Adipose tissue (tissue), 3 donors: Measurements from ENCODE around the gene DTX3L. TPM values are rescaled to one million over a fixed set of nuclear protein-coding genes. Genes with fewer than 3 reads are reported as not detected.

Experiments used
- polyA plus RNA-seq, 3 donors: library from polyadenylated mRNA; stranded (reverse); fragments of 200-250 nt; gene quantifications; one replicate each; pipeline ENCODE4 v1.2.3, GENCODE V29; 2013
- donor health status: healthy with polysubstance abuse.
- donor health status: Bipolar disorder and iron deficiency.
- donor health status: healthy.

The DTX3L gene
- polyA plus RNA-seq, 3 donors = 9.6 to 11.8 (median 11.4) TPM

Other genes with a start within 250 kb of the DTX3L start
- gene CSTA, start 239.1 kb upstream of the DTX3L start, polyA plus RNA-seq = 10 to 100 TPM in 2 of 3 donors, 1 to 10 TPM in 1; 2.3 to 36.9 (median 23.6) TPM
- gene MIX23, start 181.1 kb upstream of the DTX3L start, polyA plus RNA-seq = 10 to 100 TPM; 12.7 to 41.5 (median 21.1) TPM
- 10 to 100 TPM; 43.2 to 59.4 (median 51.5) TPM for gene FAM162A, start 180.2 kb upstream of the DTX3L start, polyA plus RNA-seq
- gene WDR5B, start 148.3 kb upstream of the DTX3L start, polyA plus RNA-seq = 1 to 10 TPM; 1.6 to 2.4 (median 1.7) TPM
- gene KPNA1, start 49.4 kb upstream of the DTX3L start, polyA plus RNA-seq = 10 to 100 TPM in 2 of 3 donors, 1 to 10 TPM in 1; 7.0 to 19.9 (median 10.7) TPM
- 10 to 100 TPM; 15.7 to 32.6 (median 19.2) TPM for gene PARP9, start within 50 bp of the DTX3L start, polyA plus RNA-seq
- 1 to 10 TPM in 1 of 3 donors, under 1 TPM in 2; 0.61 to 1.2 (median 0.79) TPM for gene PARP15, start 13.3 kb downstream of the DTX3L start, polyA plus RNA-seq
- gene PARP14, start 116.5 kb downstream of the DTX3L start, polyA plus RNA-seq = 10 to 100 TPM in 1 of 3 donors, 1 to 10 TPM in 2; 4.3 to 14.3 (median 9.4) TPM
- 1 to 10 TPM; 3.0 to 9.1 (median 3.7) TPM for gene HSPBAP1, start 229.5 kb downstream of the DTX3L start, polyA plus RNA-seq
- 10 to 100 TPM in 1 of 3 donors, 1 to 10 TPM in 2; 3.8 to 10.5 (median 7.3) TPM for gene SLC49A4, start 230.7 kb downstream of the DTX3L start, polyA plus RNA-seq